ENCODE measurements around the gene PLEKHA4.

DNA sequence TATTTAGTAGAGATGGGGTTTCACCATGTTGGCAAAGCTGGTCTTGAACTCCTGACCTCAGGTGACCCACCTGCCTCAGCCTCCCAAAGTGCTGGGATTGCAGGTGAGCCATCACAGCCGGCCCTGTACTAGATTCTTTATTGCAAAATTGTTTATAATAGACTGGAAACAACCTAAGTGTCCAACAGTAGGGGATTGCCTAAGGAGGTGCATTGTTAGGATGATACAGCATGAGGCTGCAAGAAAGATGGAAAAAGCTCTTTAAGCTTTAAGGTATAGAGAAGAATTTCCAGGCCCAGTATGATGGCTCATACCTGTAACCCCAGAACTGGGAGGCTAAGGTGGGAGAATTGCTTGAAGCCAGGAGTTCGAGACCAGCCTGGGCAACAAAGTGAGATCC lies 65.8 kb downstream of the PLEKHA4 start:
- no peak for TF ChIP-seq POLR2A (IDR thresholded peaks at IDR 0.05)
- TF ChIP-seq, protein P1, sequence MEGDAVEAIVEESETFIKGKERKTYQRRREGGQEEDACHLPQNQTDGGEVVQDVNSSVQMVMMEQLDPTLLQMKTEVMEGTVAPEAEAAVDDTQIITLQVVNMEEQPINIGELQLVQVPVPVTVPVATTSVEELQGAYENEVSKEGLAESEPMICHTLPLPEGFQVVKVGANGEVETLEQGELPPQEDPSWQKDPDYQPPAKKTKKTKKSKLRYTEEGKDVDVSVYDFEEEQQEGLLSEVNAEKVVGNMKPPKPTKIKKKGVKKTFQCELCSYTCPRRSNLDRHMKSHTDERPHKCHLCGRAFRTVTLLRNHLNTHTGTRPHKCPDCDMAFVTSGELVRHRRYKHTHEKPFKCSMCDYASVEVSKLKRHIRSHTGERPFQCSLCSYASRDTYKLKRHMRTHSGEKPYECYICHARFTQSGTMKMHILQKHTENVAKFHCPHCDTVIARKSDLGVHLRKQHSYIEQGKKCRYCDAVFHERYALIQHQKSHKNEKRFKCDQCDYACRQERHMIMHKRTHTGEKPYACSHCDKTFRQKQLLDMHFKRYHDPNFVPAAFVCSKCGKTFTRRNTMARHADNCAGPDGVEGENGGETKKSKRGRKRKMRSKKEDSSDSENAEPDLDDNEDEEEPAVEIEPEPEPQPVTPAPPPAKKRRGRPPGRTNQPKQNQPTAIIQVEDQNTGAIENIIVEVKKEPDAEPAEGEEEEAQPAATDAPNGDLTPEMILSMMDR (IDR thresholded peaks at IDR 0.05) = no peak
- no peak for TF ChIP-seq EP300 (IDR thresholded peaks at IDR 0.05)

Measured in ovary (tissue), 3 donors.